Measurements from ENCODE around the gene LMF2.
"Not testable (repeated sequence)": the region's sequence is repeated elsewhere in the genome, so short reads cannot be mapped to it uniquely, and the experiment has no call there.

The LMF2 gene

GRCh38 chr22:50522208-50522805 is 14.8 kb upstream of the LMF2 start:
- ChIA-PET CTCF (interaction anchor here (1.0 to 5.1 kb wide), 3 partner anchors 14 to 99 kb away, joined by 3 to 56 read pairs (median 4); partner anchors contain the start of genes LMF2, NCAPH2 and SYCE3), POLR2A (interaction anchor here (0.7 to 4.5 kb wide), 4 partner anchors 10 to 14 kb away, joined by 3 to 33 read pairs (median 4); partner anchors contain the start of genes LMF2 and NCAPH2)
- DNase-seq (ENCODE audit: extremely low spot score): no peak
- TF ChIP-seq CTCF (IDR thresholded peaks at IDR 0.05; ENCODE audit: control extremely low read depth, extremely low read depth, low read depth, missing control alignments): no peak

- ChIA-PET POLR2A (interaction anchor here (1.0 kb wide), 1 partner anchor 13 kb away, joined by 3 read pairs; no protein-coding TSS in a partner anchor), CTCF (interaction anchor here (5.1 kb wide), 1 partner anchor 13 kb away, joined by 56 read pairs; the partner anchor contains the start of genes LMF2 and NCAPH2)
- TF ChIP-seq CTCF (IDR thresholded peaks at IDR 0.05; ENCODE audit: control extremely low read depth, extremely low read depth, low read depth, missing control alignments): no peak
- DNase-seq (ENCODE audit: extremely low spot score): no peak
These were observed 14.2 kb upstream of the LMF2 start for GRCh38 chr22:50521710-50522109.

- no peak for TF ChIP-seq CTCF (IDR thresholded peaks at IDR 0.05; ENCODE audit: control extremely low read depth, extremely low read depth, low read depth, missing control alignments)
- no peak for DNase-seq (ENCODE audit: extremely low spot score)
- ChIA-PET POLR2A (interaction anchor here (1.0 kb wide), 1 partner anchor 14 kb away, joined by 3 read pairs; no protein-coding TSS in a partner anchor), CTCF (no interaction called here)
These were observed 13.4 kb upstream of the LMF2 start for GRCh38 chr22:50520826-50521453.

GRCh38 chr22:50520184-50520583 is 12.7 kb upstream of the LMF2 start:
- POLR2A ChIA-PET; DNase-seq (ENCODE audit: extremely low spot score); CTCF ChIA-PET: not testable (repeated sequence)

GRCh38 chr22:50519151-50519550 is 11.6 kb upstream of the LMF2 start:
- CTCF ChIA-PET: interaction anchor here (0.9 to 1.5 kb wide), 3 partner anchors 10 to 102 kb away, joined by 3 to 4 read pairs (median 3); partner anchors contain the start of gene SYCE3
- POLR2A ChIA-PET: interaction anchor here (0.5 to 1.1 kb wide), 2 partner anchors 11 to 24 kb away, joined by 4 to 5 read pairs; no protein-coding TSS in a partner anchor
- DNase-seq (ENCODE audit: extremely low spot score): no peak
- no peak for TF ChIP-seq CTCF (IDR thresholded peaks at IDR 0.05; ENCODE audit: control extremely low read depth, extremely low read depth, low read depth, missing control alignments)

- no peak for DNase-seq (ENCODE audit: extremely low spot score)
- POLR2A ChIA-PET: interaction anchor here (0.5 to 1.4 kb wide), 3 partner anchors 10 to 23 kb away, joined by 4 to 5 read pairs (median 4); partner anchors contain the start of genes LMF2 and NCAPH2
- CTCF ChIA-PET: interaction anchor here (0.9 to 1.5 kb wide), 3 partner anchors 10 to 102 kb away, joined by 3 to 4 read pairs (median 3); partner anchors contain the start of gene SYCE3
- no peak for TF ChIP-seq CTCF (IDR thresholded peaks at IDR 0.05; ENCODE audit: control extremely low read depth, extremely low read depth, low read depth, missing control alignments)
These were observed 11.1 kb upstream of the LMF2 start for GRCh38 chr22:50518606-50519005.
